Measurements from ENCODE around the gene ABCG5.
A peak's percentile ranks its signal among the peaks of the same experiment; 100 is the strongest.

The ABCG5 gene

DNA sequence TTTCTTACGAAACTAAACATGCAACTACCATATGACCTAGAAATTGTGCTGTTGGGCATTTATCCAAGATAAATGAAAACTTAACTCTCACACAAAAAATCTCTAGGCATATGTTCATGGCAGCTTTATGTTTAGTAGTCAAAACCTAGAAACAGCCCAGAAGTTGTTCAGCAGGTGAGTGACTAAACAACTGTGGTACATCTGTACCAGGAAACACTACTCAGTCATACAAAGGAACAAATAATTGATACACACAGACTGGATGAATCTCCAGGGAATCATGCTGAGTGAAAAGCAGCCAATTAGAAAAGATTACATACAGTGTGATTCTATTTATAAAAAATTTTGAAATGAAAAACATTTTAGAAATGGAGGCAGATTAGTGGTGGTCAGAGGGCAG lies 35.5 kb downstream of the ABCG5 start:
- DNase-seq = no peak

DNA sequence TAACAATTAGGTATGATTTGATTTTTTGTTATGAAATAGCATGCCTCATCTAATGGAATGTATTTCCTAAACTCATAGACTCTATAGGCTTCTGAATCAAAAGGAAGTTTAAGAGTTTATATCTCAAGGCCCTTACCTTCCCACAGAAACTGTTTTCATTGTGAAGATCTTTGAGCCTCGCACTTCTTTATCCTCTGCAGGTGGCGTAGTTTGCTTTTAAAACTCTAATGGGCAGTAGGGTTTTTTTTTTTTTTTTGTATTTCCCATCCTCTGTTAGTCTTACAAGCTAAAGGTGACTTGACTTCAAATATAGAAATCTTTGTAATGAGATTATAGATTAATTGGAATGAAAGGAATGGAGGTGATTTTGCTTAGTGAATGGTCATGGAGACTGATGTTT lies 36.5 kb downstream of the ABCG5 start:
- DNase-seq = no peak

GRCh38 chr2:43800894-43801293 lies 37.7 kb downstream of the ABCG5 start:
- DNase-seq = no peak

- no peak for DNase-seq
These were observed 40.3 kb downstream of the ABCG5 start for GRCh38 chr2:43798300-43798699.

GRCh38 chr2:43796206-43796605 lies 42.4 kb downstream of the ABCG5 start:
- no peak for DNase-seq

DNA sequence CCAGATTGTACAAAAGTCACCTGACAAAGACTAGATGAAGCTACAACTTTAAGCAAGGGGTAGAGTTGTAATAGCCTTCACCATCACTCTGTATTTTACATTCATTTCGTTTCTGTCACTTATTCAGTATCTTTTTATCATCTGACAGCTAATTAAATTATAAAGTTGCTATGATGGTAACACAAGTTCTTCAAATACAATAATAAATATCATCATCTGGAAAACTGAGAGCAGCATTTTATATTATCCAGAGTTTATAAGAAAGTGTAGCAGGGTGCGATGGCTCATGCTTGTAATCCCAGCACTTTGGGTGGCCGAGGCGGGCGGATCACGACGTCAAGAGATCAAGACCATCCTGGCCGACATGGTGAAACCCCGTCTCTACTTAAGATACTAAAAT lies 43.7 kb downstream of the ABCG5 start:
- DNase-seq = no peak

- no peak for DNase-seq
These were observed 46.0 kb downstream of the ABCG5 start for GRCh38 chr2:43792653-43793052.

DNA sequence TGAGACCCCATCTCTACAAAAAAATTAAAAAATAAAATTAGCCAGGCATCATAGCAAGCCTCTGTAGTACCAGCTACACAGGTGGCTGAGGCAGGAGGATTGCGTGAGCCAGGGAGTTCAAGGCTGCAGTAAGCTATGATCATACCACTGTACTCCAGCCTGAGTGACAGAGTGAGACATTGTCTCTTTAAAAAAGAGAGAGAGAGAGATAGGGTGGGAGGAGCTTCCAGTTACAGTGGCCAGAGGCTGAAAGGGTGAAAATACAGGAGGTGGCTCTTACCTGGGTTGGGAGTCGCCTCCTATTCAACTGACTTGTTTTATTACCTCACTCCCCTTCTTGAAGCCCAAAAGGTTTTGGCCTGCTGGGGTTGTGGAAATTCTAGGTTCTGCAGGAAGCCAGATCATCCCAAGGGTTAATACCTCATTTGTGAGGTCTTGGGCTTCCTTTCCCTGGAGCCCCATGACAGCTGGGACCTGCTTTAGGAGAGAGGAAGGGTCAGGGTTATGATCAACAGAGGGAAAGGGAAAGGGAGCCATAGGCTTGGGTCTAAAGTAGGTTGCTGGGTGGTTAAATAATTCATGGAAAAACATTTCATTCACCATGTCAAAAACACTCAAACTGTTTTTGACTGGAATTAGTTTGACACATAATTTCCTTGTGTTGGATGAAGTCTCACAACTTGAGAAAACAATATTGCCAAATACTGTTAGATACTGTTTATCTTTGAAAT lies 47.4 kb downstream of the ABCG5 start:
- no peak for DNase-seq

DNA sequence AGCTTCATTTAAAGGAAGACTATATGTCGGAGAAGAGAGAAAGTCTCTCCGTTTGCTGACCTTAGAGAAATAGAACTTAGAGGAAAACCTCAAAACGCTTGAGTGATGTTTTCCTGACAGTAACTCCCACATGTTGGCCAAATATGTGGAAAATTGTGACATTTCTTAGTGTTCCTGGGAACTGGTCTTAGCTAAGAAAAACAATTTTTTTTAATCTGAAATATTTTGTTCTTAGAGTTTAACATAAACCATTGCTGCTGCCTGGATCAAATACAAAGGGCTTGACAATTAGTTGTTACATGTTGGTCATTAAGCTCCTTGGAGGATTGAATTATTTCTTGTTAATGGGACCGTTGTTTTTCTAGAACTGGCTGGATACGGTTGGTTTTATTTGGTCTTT lies 48.5 kb downstream of the ABCG5 start:
- no peak for DNase-seq

DNA sequence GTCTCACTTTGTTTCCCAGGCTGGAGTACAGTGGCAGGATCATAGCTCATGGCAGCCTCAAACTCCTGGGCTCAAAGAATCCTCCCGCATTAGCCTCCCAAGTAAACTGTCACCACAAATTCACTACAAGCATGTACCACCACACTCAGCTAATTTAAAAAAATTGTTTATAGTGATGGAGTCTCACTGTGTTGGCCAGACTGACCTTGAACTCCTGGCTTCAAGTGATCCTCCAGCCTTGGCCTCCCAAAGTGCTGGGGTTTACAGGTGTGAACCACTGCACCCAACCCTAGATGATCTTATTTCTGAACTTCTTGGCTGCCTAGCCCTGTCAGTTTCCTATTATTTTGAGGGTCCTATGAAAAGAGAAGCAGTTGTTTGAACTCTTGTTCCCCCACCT lies 50.0 kb downstream of the ABCG5 start:
- no peak for DNase-seq

- DNase-seq = no peak
These were observed 50.7 kb downstream of the ABCG5 start for GRCh38 chr2:43787895-43788294.

DNA sequence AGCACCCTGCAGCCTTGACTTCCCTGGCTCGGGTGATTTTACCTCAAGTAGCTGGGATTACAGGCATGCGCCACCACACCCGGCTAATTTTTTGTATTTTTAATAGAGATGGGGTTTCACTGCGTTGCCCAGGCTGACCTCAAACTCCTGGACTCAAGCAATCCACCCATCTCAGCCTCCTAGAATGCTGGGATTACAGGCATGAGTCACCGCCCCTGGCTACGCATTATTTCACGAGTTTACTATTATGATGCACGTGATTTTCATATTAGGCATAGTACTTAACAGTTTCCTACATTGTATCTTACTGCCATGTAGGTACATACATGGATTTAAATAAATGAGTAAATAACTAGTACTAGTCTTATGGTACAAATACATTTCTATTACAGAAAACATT lies 60.4 kb downstream of the ABCG5 start:
- no peak for DNase-seq

- no peak for DNase-seq
These were observed 61.2 kb downstream of the ABCG5 start for GRCh38 chr2:43777306-43777926.

- no peak for DNase-seq
These were observed 62.3 kb downstream of the ABCG5 start for GRCh38 chr2:43776324-43776723.

- no peak for DNase-seq
These were observed 64.0 kb downstream of the ABCG5 start for GRCh38 chr2:43774617-43775016.

DNA sequence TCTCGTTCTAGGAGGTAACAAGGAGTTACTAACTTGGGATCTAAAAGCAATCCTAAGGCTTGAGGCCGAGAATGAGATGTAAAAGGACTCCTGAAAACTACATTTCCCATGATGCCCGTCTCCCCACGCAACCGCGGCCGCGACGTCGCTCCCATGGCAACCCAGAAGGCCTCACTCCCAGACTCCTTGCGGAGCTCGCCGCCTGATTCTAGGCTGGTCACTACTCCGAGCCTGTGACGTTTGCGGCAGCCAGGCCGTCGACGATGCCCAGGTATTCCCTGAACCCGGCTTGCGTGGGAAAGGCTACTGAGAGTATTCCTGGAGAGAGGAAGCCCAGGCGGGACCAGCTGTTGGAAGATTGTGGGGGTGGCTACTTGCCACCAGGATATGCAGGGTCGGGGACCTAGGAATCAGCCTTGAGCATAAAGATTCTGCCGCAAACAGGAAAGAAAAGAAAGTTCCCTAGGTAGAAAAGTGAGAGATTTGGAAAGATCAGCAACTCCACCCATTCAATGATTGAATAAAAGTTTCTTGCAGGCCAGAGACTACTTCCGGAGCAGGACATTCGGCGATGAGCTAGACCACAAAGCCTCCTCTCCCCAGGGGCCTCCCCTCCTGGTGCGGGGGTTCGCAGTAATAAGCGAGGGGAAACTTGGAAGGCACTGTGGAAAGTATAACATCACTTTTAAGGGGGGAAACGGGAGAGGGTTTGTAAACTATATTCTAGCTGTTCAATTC lies 64.6 kb downstream of the ABCG5 start, which contains the start of gene DYNC2LI1:
Gene DYNC2LI1, plus strand, starts transcription at position 164 of the 738 bp plus-strand sequence. Its CDS starts 100 bp downstream, at position 264.
- peak; percentile 91 for DNase-seq

DNA sequence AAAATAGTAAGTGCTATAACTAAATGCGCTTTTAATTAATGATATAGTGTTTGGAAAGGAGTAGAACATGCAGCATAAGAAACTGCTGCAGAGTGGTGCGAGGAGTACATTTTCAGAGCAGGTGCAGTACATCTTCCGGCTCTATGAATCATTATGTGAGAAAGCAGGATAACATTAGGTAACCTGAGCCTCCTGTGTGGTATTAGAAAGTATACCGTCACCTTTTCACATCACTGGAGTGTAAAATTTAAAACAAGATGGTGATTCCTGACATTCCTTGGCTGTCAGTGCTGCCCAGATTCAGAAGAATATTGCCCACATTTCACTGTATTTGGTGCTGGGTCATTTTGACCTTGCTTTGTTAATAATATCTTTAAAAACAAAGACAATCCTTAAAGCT lies 72.6 kb downstream of the ABCG5 start:
- DNase-seq = no peak

GRCh38 chr2:43764086-43764705 lies 74.4 kb downstream of the ABCG5 start:
- DNase-seq = no peak

DNA sequence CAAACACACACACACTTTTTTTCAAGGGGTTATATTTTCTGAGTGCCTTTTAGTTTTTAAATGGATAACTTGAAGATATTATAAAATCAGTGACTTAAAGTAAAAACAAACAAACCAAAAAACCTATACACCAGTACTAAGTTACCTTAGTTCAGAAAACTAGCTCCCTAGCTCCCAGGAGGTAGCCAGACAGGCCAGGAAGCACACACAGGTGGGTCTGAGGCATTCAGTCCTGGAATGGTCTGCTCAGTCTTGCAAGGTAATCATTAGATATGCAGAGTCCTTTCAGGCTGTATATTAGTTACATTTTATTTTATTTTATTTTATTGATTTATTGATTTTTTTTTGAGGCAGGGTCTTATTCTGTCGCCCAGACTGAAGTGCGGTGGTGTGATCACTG lies 75.5 kb downstream of the ABCG5 start:
- DNase-seq = no peak

Data from NCI-H774 (cell line).